ENCODE measurements around the gene GRSF1. TPM values are rescaled to one million over a fixed set of nuclear protein-coding genes. Genes with fewer than 3 reads are reported as not detected.

The GRSF1 gene
- total RNA-seq, 2 experiments from 2014 or later: 32.8 to 67.0 TPM

DNA sequence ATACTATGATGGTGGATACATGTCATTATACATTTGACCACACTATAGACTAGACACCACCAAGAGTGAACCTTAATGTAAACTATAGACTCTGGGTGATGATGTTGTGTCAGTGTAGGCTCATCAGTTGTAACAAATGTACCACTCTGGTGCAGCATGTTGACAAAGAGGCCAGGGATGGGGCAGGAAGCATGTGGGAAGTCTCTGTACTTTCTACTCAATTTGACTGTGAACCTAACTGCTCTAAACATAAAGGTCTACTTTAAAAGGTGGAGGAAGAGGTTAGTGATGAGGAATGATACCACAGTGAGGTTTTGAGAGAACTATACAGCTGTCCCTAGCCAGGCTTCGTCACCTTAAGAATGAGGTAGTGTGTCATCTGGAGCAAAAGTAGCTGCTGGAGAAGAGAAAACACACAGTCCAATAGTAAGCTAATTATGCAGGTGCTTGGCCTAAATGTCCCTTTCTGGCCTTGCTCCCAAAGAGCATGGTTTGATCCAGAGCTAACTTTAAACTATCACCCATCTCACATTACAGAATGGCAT is 38.4 kb downstream of the GRSF1 start:
- Histone ChIP-seq H3K4me2 (ENCODE audit: low read length) (no peak overlapping the region), H3K9me3 (ENCODE audit: low read length) (no peaks in the 10 kb centered on the region), H3K4me1 (ENCODE audit: insufficient read depth, low read length, poor library complexity, severe bottlenecking) (no peaks in the 10 kb centered on the region), H2AFZ (ENCODE audit: low read length) (no peak overlapping the region), H3K36me3 (ENCODE audit: insufficient read depth, low read length) (peaks cover 5% of the 10 kb centered on the region; the same call in 1 of the 2 replicates), H3K79me2 (ENCODE audit: insufficient read depth, low read depth, low read length) (no peaks in the 10 kb centered on the region), H3K4me3 (ENCODE audit: low read depth, low read length, poor library complexity, severe bottlenecking) (no peak overlapping the region), H3K9me2 (ENCODE audit: insufficient read depth, low read length) (no peaks in the 10 kb centered on the region), H3K27ac (ENCODE audit: low read depth, low read length, poor library complexity, severe bottlenecking) (no peak overlapping the region), H4K20me1 (ENCODE audit: insufficient read depth, low read length) (no peaks in the 10 kb centered on the region)
- intact Hi-C loops (cut with micrococcal nuclease; ENCODE audit: unreplicated experiment): no loop called here
- TF ChIP-seq CTCF (conservative IDR thresholded peaks at IDR 0.05; ENCODE audit: low read length): no peak
- TF ChIP-seq EZH2phosphoT487 (IDR thresholded peaks at IDR 0.05; ENCODE audit: borderline replicate concordance, low read depth, low read length): no peak
- BruUV-seq (replicated peaks): no TSS peak
- ChIA-PET CTCF (ENCODE audit: unreplicated experiment) (no interaction called here), POLR2A (interaction anchor here (0.6 to 1.5 kb wide), 4 partner anchors 16 to 223 kb away, joined by 3 to 4 read pairs (median 3); no protein-coding TSS in a partner anchor)
- DNase-seq (ENCODE audit: low spot score): no peak

- TF ChIP-seq CTCF (conservative IDR thresholded peaks at IDR 0.05; ENCODE audit: low read length): no peak
- no peak for TF ChIP-seq EZH2phosphoT487 (IDR thresholded peaks at IDR 0.05; ENCODE audit: borderline replicate concordance, low read depth, low read length)
- H4K20me1 ChIP-seq (ENCODE audit: insufficient read depth, low read length): no peaks in the 10 kb centered on the region
- H3K36me3 ChIP-seq (ENCODE audit: insufficient read depth, low read length): peaks cover 12% of the 10 kb centered on the region
- H3K4me2 ChIP-seq (ENCODE audit: low read length): no peak overlapping the region
- POLR2A ChIA-PET: interaction anchor here (0.9 to 1.2 kb wide), 2 partner anchors 80 to 165 kb away, joined by 4 to 5 read pairs; partner anchors contain the start of gene ENAM
- DNase-seq (ENCODE audit: low spot score): no peak
- intact Hi-C loops (cut with micrococcal nuclease; ENCODE audit: unreplicated experiment): no loop called here
- peaks cover 6% of the 10 kb centered on the region for H3K4me1 ChIP-seq (ENCODE audit: insufficient read depth, low read length, poor library complexity, severe bottlenecking)
- no peaks in the 10 kb centered on the region for H3K79me2 ChIP-seq (ENCODE audit: insufficient read depth, low read depth, low read length)
- H3K9me3 ChIP-seq (ENCODE audit: low read length): no peaks in the 10 kb centered on the region
- no peak overlapping the region for H2AFZ ChIP-seq (ENCODE audit: low read length)
- H3K4me3 ChIP-seq (ENCODE audit: low read depth, low read length, poor library complexity, severe bottlenecking): no peak overlapping the region
- CTCF ChIA-PET (ENCODE audit: unreplicated experiment): no interaction called here
- no TSS peak for BruUV-seq (replicated peaks)
- H3K9me2 ChIP-seq (ENCODE audit: insufficient read depth, low read length): no peaks in the 10 kb centered on the region
- no peak overlapping the region for H3K27ac ChIP-seq (ENCODE audit: low read depth, low read length, poor library complexity, severe bottlenecking)
Observed at GRCh38 chr4:70793626-70794025, 46.1 kb downstream of the GRSF1 start.

DNA sequence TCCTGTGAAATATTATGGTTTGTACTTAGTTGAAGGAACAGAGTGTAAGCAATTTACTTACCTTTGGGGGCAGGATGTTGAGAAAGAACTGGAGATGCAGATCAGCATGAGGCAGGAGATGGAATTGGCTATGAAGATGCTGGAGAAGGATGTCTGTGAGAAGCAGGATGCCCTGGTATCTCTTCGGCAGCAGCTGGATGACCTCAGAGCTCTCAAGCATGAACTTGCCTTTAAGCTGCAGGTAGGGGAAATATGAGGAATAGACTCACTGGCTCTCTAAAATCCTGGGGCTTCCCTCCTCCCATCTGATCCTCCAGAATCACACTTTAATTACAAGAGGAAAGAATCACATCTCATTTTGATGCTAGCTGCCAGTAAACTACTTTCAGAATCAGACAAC is 51.0 kb downstream of the GRSF1 start:
- H3K4me1 ChIP-seq (ENCODE audit: insufficient read depth, low read length, poor library complexity, severe bottlenecking): peaks cover 6% of the 10 kb centered on the region
- ChIA-PET POLR2A (interaction anchor here (0.7 to 1.5 kb wide), 2 partner anchors 14 to 22 kb away, joined by 3 to 4 read pairs; no protein-coding TSS in a partner anchor), CTCF (ENCODE audit: unreplicated experiment) (no interaction called here)
- no peak overlapping the region for H3K27ac ChIP-seq (ENCODE audit: low read depth, low read length, poor library complexity, severe bottlenecking)
- H3K9me2 ChIP-seq (ENCODE audit: insufficient read depth, low read length): no peaks in the 10 kb centered on the region
- peaks cover 11% of the 10 kb centered on the region for H3K36me3 ChIP-seq (ENCODE audit: insufficient read depth, low read length)
- no peaks in the 10 kb centered on the region for H3K79me2 ChIP-seq (ENCODE audit: insufficient read depth, low read depth, low read length)
- no peak overlapping the region for H3K4me3 ChIP-seq (ENCODE audit: low read depth, low read length, poor library complexity, severe bottlenecking)
- H4K20me1 ChIP-seq (ENCODE audit: insufficient read depth, low read length): no peaks in the 10 kb centered on the region
- no peaks in the 10 kb centered on the region for H3K9me3 ChIP-seq (ENCODE audit: low read length)
- TF ChIP-seq EZH2phosphoT487 (IDR thresholded peaks at IDR 0.05; ENCODE audit: borderline replicate concordance, low read depth, low read length): no peak
- TF ChIP-seq CTCF (conservative IDR thresholded peaks at IDR 0.05; ENCODE audit: low read length): no peak
- H3K4me2 ChIP-seq (ENCODE audit: low read length): no peak overlapping the region
- no peak for DNase-seq (ENCODE audit: low spot score)
- H2AFZ ChIP-seq (ENCODE audit: low read length): no peak overlapping the region
- intact Hi-C loops (cut with micrococcal nuclease; ENCODE audit: unreplicated experiment): no loop called here
- no TSS peak for BruUV-seq (replicated peaks)
